HG03469 (cell line): ENCODE measurements around the gene SEMA5A.

Experiments used
- ATAC-seq: cut with Tn5 transposase; IDR thresholded peaks from one replicate; pipeline ENCODE4 v1.9.1; 2021; ENCODE audit warnings: mild to moderate bottlenecking, moderate library complexity, moderate number of reproducible peaks; ENCODE audit not compliant: unreplicated experiment

Gene SEMA5A

DNA sequence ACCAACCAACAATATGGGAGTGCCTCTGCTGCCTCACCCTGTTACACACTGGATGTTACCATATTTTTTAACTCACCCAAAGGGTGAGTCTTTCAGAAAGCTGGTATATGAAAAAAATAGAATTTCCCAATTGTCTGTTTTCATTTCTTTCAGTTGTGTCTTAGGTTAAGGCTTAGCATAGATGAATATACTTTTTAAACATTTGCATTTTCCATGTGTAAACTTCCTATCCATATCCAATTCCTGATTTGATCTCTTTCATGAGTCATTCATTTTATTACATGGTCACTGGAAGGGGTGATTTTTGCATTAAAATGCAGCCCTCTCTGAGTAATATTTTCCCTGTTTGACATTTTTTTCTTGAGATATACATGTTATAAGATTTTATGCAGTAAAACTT lies 406.5 kb downstream of the SEMA5A start:
- no peak for ATAC-seq

DNA sequence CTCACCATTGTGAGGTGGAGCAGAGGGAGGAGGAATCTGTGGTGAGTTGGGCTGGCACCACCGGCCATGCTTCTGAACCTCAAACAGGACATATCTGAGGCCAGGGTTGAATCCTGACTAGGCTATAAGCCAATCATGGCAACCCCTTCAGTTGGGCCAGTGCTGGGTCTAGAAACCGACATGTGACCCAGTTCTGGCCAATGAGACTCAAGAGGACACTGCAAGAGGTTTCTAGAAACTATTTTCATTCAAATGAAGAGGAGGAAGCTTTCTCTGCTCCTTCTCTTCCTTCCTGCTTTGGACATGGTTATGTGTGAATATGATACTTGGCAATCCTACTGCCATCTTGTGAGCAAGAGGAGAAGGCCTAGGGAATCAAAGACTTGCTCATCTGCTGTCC lies 417.7 kb downstream of the SEMA5A start:
- no peak for ATAC-seq

DNA sequence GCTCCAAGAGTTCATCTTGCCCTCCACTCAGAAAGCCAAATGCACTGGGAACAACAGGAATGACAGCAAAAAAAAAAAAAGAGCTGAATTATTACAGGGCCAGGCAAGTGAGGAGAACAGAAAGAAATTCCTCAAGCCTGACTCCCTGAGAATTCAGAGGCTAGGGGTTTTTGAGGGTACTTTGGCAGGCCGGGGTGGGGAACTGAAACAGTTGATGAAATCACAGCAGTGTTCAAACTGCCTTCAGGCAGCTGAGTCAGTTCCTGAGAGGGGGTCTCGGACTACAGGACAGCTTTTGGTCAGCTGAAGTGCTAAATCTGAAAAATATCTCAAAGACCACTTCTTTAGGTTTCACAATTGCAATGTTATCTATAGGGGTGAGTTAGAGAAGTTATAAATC lies 419.4 kb downstream of the SEMA5A start:
- no peak for ATAC-seq

DNA sequence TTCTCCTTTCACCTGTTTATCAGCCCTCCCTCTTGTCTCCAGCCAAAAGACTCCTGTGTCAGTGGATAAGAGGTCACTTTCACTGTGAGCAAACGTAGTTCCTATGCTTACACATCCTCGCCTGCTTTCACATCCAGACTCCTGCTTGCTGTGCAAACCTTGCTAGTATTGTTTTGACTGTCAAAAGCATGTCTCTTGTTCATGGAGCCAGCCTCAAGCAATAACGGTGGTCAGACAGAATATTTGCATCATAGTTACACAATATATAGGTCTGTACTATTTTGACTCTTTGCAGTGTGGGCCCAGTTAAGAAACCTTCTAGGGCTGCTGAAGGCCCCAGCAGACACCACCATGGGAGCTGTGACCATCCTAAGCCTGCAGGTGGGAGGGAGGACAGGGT lies 420.0 kb downstream of the SEMA5A start:
- ATAC-seq = peak; percentile 75

- no peak for ATAC-seq
These were observed 421.0 kb downstream of the SEMA5A start for GRCh38 chr5:9124838-9125237.

GRCh38 chr5:9124071-9124470 lies 421.8 kb downstream of the SEMA5A start:
- ATAC-seq = no peak

DNA sequence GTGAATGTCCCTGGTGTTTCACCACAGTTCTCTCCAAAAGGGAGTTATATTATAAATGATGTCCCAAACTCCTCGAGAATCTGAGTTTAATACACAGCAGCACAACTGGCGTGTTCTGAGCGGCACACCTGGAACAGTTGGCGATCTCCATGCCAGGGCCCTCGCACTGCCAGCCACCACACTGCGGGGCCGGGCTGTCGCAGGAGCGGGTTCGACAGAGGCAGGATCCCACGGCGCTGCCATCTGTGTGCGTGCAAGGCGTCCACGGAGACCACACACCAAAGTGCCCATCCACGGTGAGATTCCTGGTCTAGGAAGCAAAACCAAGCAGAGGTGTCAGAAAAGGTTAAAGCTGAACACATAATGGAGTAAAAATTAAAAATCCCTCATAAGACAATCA lies 423.3 kb downstream of the SEMA5A start:
- ATAC-seq = no peak

DNA sequence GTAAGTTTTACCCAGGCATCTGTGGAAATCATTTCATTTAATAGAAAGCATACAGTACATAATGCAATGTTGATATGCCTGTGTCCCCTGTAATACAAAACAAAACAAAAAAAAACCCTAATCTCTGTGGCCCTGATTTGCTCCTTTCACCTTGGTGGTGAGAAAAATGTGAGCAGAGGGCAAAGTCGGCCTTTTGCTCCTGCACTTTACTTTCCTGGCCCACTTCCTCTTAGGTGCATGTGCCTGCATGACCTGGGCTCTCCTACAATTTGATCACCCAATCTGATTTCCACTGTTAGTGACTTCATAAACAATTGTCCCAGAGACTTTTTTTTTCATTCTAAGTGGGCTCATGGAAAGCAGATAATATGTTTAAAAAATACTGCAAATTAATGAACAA lies 424.3 kb downstream of the SEMA5A start:
- ATAC-seq = no peak

GRCh38 chr5:9118852-9119251 lies 427.0 kb downstream of the SEMA5A start:
- no peak for ATAC-seq

- ATAC-seq = no peak
These were observed 430.8 kb downstream of the SEMA5A start for GRCh38 chr5:9115093-9115492.

GRCh38 chr5:9112520-9113291 lies 433.2 kb downstream of the SEMA5A start:
- no peak for ATAC-seq

DNA sequence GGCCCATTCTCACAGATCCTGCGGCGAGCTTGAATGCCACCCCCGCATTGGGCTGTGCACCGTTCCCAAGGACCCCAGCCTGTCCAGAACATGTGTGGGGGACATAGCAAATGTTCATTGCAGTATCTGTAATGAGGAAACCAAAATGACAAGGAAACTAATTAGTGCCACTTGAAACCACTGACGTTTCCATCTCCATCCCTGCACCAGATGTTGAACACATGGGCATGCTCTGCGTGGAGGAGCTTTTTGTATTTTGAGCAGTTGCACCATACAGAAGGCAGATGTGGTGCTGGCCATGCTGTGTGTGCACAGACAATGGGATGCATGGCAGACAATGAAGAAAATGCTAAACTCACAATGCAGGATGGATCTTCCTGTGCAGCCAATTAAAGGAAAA lies 437.7 kb downstream of the SEMA5A start:
- ATAC-seq = no peak

DNA sequence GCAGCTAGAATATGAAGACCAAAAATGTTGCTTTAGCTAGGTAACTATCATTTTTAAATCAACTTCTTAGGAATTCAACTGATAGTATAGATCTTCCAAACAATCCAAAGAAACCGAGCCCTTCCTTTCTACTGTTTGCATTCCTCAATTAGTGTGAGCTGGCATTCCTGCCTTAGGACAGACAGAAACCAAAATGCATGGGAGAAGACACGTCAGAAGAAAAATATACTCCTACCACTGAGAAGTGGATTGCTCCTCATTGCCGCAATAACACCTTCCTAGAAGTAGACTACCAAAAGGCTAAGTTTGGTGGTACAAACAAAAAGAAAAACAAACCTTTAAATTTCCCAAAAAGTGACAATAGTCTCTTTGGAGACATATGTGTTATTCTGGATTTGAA lies 440.0 kb downstream of the SEMA5A start:
- no peak for ATAC-seq

- ATAC-seq = no peak
These were observed 441.1 kb downstream of the SEMA5A start for GRCh38 chr5:9104571-9105339.

DNA sequence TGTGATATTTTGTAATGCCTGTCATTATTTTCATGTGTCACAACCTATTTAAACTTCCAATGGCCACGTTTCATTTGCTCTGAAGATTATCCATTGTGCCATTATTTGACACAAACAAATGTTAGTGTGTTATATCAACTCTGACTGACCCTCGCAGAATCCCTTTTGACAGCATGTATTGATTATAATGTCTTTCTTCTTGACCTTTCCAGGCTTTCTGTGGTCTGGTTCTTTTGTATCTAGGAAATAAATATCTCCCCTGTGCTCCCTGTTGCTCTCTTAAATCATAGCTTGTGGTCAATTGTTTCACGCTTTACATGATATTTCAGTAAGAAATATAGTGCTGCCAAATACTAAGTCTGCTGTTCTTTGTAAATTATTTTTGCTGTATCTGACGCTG lies 442.6 kb downstream of the SEMA5A start:
- no peak for ATAC-seq

- no peak for ATAC-seq
These were observed 446.2 kb downstream of the SEMA5A start for GRCh38 chr5:9099689-9100088.

DNA sequence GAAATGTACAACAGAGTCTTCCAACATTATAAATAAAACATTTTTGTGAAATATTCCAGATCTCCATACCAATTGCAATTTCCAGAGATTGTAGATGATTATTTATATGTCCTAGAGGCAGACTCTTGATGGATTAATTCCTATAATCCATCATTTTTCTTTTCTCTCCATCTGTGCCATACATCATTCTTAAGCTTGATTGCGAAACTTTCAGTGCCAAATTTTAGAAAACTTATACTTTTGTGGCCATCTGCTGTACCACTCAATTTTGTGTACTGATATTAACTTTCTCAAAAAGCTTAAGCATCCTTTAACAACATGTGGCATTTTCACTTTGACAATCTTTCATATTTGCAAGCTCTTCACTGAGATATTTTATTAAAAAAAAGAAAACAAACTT lies 446.9 kb downstream of the SEMA5A start:
- ATAC-seq = no peak

GRCh38 chr5:9094582-9094981 lies 451.3 kb downstream of the SEMA5A start:
- ATAC-seq = no peak

DNA sequence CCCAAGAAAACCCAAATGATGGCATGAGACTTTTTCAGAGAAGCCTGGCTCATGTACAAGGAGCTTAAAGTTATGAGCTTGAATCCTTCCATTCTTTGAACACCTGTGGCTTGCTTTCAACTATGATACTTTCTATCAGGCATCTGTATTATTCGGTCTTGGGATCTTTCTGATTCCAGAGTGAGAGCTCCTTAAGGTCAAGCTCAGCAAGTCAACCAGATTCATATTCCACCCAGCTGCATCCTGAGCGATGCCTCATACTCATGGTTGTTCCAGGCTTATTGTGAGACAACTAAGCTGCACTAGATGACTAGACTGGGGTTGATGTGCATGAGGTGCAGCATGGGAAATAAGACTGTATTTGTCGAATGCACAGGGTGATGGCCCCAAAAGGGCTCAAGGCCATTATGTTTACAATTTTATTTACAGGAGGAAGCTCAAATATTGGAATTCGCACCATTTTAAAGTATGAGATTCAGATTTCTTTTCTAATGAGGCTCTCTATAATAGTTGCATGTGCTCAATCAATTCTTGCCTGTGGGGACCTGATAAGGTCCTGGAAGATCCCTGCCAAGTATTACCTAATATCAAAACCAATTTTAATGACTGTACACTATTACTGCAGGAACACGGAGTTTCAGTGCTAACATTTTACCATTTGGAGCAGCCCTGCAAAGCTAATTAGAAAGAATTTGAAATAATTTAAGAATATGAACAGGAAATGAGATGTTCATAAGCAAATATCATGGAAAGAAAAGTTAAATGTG lies 453.8 kb downstream of the SEMA5A start:
- no peak for ATAC-seq

- ATAC-seq = no peak
These were observed 455.4 kb downstream of the SEMA5A start for GRCh38 chr5:9090381-9091026.

- no peak for ATAC-seq
These were observed 456.0 kb downstream of the SEMA5A start for GRCh38 chr5:9089893-9090292.
